OCI-LY7 (cell line): ENCODE results near the gene SPON1. TPM values are rescaled to one million over a fixed set of nuclear protein-coding genes. Genes with fewer than 3 reads are reported as not detected.

Experiments used
- BruUV-seq: library from RNA; stranded (reverse); fragments of 400-500 nt; replicated peaks from 2 replicates; lab custom pipeline; 2021; lab: Mats Ljungman, UMichigan
- CTCF ChIA-PET: fragments of 300-600 bp; sonication (Branson Sonifier 250); formaldehyde crosslinking; loops from one replicate; lab custom pipeline; 2022; ENCODE audit warnings: antibody characterized with exemption; ENCODE audit not compliant: unreplicated experiment; lab: Charles Lee
- POLR2A ChIA-PET: fragments of 300-600 bp; sonication (Branson Sonifier 250); formaldehyde crosslinking; loops from one replicate; lab custom pipeline; 2022; ENCODE audit warnings: antibody characterized with exemption; lab: Charles Lee
- DNase-seq: peaks from one replicate; pipeline ENCODE4 v3.0.0-alpha.2; 2015; ENCODE audit warnings: low spot score
- H2AFZ ChIP-seq: fragments of 200-600 bp; sonication (generic), shearing (Covaris generic); 2 replicates; pipeline ENCODE4 v1.6.1; 2014; ENCODE audit warnings: mild to moderate bottlenecking, antibody characterized with exemption, low read length, moderate library complexity
- H3K27ac ChIP-seq: fragments of 200-600 bp; sonication (generic); 2 replicates; pipeline ENCODE4 v1.5.1; 2014; ENCODE audit warnings: mixed run types, low read depth, mild to moderate bottlenecking, moderate library complexity, low read length, inconsistent platforms; ENCODE audit not compliant: poor library complexity, severe bottlenecking
- H3K36me3 ChIP-seq: fragments of 200-600 bp; sonication (generic); 2 replicates; pipeline ENCODE4 v1.6.1; 2014; ENCODE audit warnings: mild to moderate bottlenecking, antibody characterized with exemption, low read length, moderate library complexity, mixed read lengths; ENCODE audit not compliant: insufficient read depth
- H3K4me1 ChIP-seq: fragments of 200-600 bp; sonication (generic); 2 replicates; pipeline ENCODE4 v1.5.1; 2014; ENCODE audit warnings: mild to moderate bottlenecking, low read length; ENCODE audit not compliant: insufficient read depth, poor library complexity, severe bottlenecking
- H3K4me2 ChIP-seq: fragments of 200-600 bp; sonication (generic); 2 replicates; pipeline ENCODE4 v1.6.1; 2014; ENCODE audit warnings: mild to moderate bottlenecking, low read length
- H3K4me3 ChIP-seq: fragments of 200-600 bp; sonication (generic); 2 replicates; pipeline ENCODE4 v1.5.1; 2014; ENCODE audit warnings: mild to moderate bottlenecking, low read depth, low read length; ENCODE audit not compliant: poor library complexity, severe bottlenecking
- H3K79me2 ChIP-seq: fragments of 200-600 bp; sonication (generic); 2 replicates; pipeline ENCODE4 v1.6.1; 2016; ENCODE audit warnings: low read depth, mild to moderate bottlenecking, low read length, moderate library complexity, mixed read lengths; ENCODE audit not compliant: insufficient read depth
- H3K9me2 ChIP-seq: fragments of 200-600 bp; sonication (generic); 2 replicates; pipeline ENCODE4 v1.6.1; 2016; ENCODE audit warnings: mild to moderate bottlenecking, low read length, mixed read lengths; ENCODE audit not compliant: insufficient read depth
- H3K9me3 ChIP-seq: fragments of 200-600 bp; sonication (generic); 2 replicates; pipeline ENCODE4 v1.6.1; 2014; ENCODE audit warnings: mild to moderate bottlenecking, mixed run types, low read length, mixed read lengths
- H4K20me1 ChIP-seq: fragments of 200-600 bp; sonication (generic); 2 replicates; pipeline ENCODE4 v1.6.1; 2014; ENCODE audit warnings: mild to moderate bottlenecking, antibody characterized with exemption, low read length, moderate library complexity, mixed read lengths; ENCODE audit not compliant: insufficient read depth
- CTCF ChIP-seq: fragments of 200-600 bp; sonication (generic); conservative IDR thresholded peaks from 2 replicates; pipeline ENCODE4 v1.5.1; 2014; ENCODE audit warnings: mild to moderate bottlenecking, antibody characterized with exemption, low read length, moderate library complexity, mixed read lengths
- EZH2phosphoT487 ChIP-seq: fragments of 200-600 bp; sonication (generic); IDR thresholded peaks from 2 replicates; pipeline ENCODE4 v1.6.1; 2018; ENCODE audit warnings: low read depth, borderline replicate concordance, mild to moderate bottlenecking, mixed run types, antibody characterized with exemption, low read length, moderate library complexity, mixed read lengths
- intact Hi-C: fragments of 100-400 bp; cut with micrococcal nuclease; formaldehyde crosslinking; loops from one replicate; pipeline ENCODE4 v1.10.0; 2022; ENCODE audit not compliant: unreplicated experiment
- total RNA-seq, 2 experiments: library from RNA; depleted of rRNA in 1 of 2; stranded (reverse); fragments of >200 nt in 1 of 2; shearing (Covaris generic) in 1 of 2; gene quantifications; 2 replicates each; pipeline ENCODE4 v1.2.3, GENCODE V29; 2014 to 2022

The SPON1 gene
- total RNA-seq, 2 experiments from 2014 or later: 0.38 TPM; not detected in 1

GRCh38 chr11:14212986-14213385 lies 250.5 kb downstream of the SPON1 start:
- intact Hi-C loops: no loop called here
- ChIA-PET CTCF (no interaction called here), POLR2A (interaction anchor here (0.6 to 0.7 kb wide), 2 partner anchors 69 to 496 kb away, joined by 3 read pairs; no protein-coding TSS in a partner anchor)
- Histone ChIP-seq H3K9me2 (no peaks in the 10 kb centered on the region), H3K4me1 (no peaks in the 10 kb centered on the region), H3K4me3 (no peak overlapping the region), H3K79me2 (no peaks in the 10 kb centered on the region), H3K9me3 (no peaks in the 10 kb centered on the region), H3K27ac (no peak overlapping the region), H4K20me1 (no peaks in the 10 kb centered on the region), H2AFZ (no peak overlapping the region), H3K4me2 (no peak overlapping the region), H3K36me3 (no peaks in the 10 kb centered on the region)
- TF ChIP-seq EZH2phosphoT487 (no peak), CTCF (no peak)
- DNase-seq: no peak
- no TSS peak for BruUV-seq

- no TSS peak for BruUV-seq
- no peaks in the 10 kb centered on the region for H3K9me3 ChIP-seq
- no peak for TF ChIP-seq EZH2phosphoT487
- no peaks in the 10 kb centered on the region for H3K36me3 ChIP-seq
- H3K9me2 ChIP-seq: no peaks in the 10 kb centered on the region
- no peak overlapping the region for H3K4me3 ChIP-seq
- H3K4me1 ChIP-seq: no peaks in the 10 kb centered on the region
- no peak for DNase-seq
- H3K4me2 ChIP-seq: no peak overlapping the region
- CTCF ChIA-PET: no interaction called here
- H4K20me1 ChIP-seq: no peaks in the 10 kb centered on the region
- H3K79me2 ChIP-seq: no peaks in the 10 kb centered on the region
- no peak overlapping the region for H2AFZ ChIP-seq
- no peak overlapping the region for H3K27ac ChIP-seq
- intact Hi-C loops: no loop called here
- POLR2A ChIA-PET: interaction anchor here (0.5 to 1.1 kb wide), 2 partner anchors 9 to 29 kb away, joined by 3 to 4 read pairs; no protein-coding TSS in a partner anchor
Measured at GRCh38 chr11:14218728-14219127, 256.2 kb downstream of the SPON1 start.

- Histone ChIP-seq H3K4me3 (no peak overlapping the region), H3K9me2 (no peaks in the 10 kb centered on the region), H2AFZ (no peak overlapping the region), H3K36me3 (no peaks in the 10 kb centered on the region), H3K9me3 (no peaks in the 10 kb centered on the region), H3K4me1 (peaks cover 5% of the 10 kb centered on the region), H3K4me2 (no peak overlapping the region), H3K79me2 (no peaks in the 10 kb centered on the region), H4K20me1 (no peaks in the 10 kb centered on the region), H3K27ac (no peak overlapping the region)
- TF ChIP-seq EZH2phosphoT487 (no peak), CTCF (no peak)
- DNase-seq: no peak
- no TSS peak for BruUV-seq
- ChIA-PET POLR2A (no interaction called here), CTCF (no interaction called here)
- intact Hi-C loops: no loop called here
Measured at GRCh38 chr11:14223636-14224288, 261.2 kb downstream of the SPON1 start.
